ENCODE measurements around the gene SLC45A2.

DNA sequence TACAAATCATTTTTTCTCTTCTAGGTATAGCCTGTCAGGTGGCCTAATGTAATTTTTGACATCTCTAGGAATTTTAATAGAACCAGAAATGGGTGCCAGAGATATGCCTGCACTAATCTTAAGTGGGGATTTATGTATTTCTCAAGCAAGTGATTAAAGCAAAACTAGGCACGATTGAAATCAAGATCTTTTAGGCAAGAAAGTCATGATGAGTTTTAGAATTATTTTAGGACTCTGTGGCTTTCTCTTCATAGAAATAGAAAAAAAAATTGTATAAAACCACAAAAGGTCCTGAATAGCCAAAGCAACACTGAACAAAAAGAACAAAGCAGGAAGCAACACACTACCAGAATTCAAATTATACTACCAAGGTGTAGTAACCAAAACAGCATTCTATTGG lies 24.3 kb upstream of the SLC45A2 start:
- TF ChIP-seq, protein P1, sequence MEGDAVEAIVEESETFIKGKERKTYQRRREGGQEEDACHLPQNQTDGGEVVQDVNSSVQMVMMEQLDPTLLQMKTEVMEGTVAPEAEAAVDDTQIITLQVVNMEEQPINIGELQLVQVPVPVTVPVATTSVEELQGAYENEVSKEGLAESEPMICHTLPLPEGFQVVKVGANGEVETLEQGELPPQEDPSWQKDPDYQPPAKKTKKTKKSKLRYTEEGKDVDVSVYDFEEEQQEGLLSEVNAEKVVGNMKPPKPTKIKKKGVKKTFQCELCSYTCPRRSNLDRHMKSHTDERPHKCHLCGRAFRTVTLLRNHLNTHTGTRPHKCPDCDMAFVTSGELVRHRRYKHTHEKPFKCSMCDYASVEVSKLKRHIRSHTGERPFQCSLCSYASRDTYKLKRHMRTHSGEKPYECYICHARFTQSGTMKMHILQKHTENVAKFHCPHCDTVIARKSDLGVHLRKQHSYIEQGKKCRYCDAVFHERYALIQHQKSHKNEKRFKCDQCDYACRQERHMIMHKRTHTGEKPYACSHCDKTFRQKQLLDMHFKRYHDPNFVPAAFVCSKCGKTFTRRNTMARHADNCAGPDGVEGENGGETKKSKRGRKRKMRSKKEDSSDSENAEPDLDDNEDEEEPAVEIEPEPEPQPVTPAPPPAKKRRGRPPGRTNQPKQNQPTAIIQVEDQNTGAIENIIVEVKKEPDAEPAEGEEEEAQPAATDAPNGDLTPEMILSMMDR (IDR thresholded peaks at IDR 0.05), result no peak
- TF ChIP-seq POLR2A (IDR thresholded peaks at IDR 0.05), result no peak
